ENCODE data around the gene MYH11. TPM values are rescaled to one million over a fixed set of nuclear protein-coding genes. Genes with fewer than 3 reads are reported as not detected.

The MYH11 gene
- total RNA-seq, 3 donors from 2014 or later: 98.2 to 5,005 (median 282) TPM

- H3K9me3 ChIP-seq: no peaks in the 10 kb centered on the region
- intact Hi-C loops (cut with DNase I, micrococcal nuclease): no loop called here
- no peaks in the 10 kb centered on the region for H3K4me1 ChIP-seq (ENCODE audit: low read depth)
- H3K4me3 ChIP-seq: no peak overlapping the region
- ATAC-seq: no peak
- TF ChIP-seq, protein P1, sequence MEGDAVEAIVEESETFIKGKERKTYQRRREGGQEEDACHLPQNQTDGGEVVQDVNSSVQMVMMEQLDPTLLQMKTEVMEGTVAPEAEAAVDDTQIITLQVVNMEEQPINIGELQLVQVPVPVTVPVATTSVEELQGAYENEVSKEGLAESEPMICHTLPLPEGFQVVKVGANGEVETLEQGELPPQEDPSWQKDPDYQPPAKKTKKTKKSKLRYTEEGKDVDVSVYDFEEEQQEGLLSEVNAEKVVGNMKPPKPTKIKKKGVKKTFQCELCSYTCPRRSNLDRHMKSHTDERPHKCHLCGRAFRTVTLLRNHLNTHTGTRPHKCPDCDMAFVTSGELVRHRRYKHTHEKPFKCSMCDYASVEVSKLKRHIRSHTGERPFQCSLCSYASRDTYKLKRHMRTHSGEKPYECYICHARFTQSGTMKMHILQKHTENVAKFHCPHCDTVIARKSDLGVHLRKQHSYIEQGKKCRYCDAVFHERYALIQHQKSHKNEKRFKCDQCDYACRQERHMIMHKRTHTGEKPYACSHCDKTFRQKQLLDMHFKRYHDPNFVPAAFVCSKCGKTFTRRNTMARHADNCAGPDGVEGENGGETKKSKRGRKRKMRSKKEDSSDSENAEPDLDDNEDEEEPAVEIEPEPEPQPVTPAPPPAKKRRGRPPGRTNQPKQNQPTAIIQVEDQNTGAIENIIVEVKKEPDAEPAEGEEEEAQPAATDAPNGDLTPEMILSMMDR (IDR thresholded peaks at IDR 0.05): no peak
- DNase-seq: no peak
- H3K36me3 ChIP-seq (ENCODE audit: low read depth): no peaks in the 10 kb centered on the region
Observed at GRCh38 chr16:15691046-15691445, 165.8 kb downstream of the MYH11 start.

- Histone ChIP-seq H3K4me3 (no peak overlapping the region), H3K36me3 (ENCODE audit: low read depth) (no peaks in the 10 kb centered on the region), H3K4me1 (ENCODE audit: low read depth) (no peaks in the 10 kb centered on the region), H3K9me3 (no peaks in the 10 kb centered on the region)
- DNase-seq (no peak), ATAC-seq (no peak)
- TF ChIP-seq, protein P1 (IDR thresholded peaks at IDR 0.05): no peak
- intact Hi-C loops (cut with DNase I, micrococcal nuclease): no loop called here
Observed at GRCh38 chr16:15690296-15690695, 166.5 kb downstream of the MYH11 start.

GRCh38 chr16:15689290-15689689 is 167.5 kb downstream of the MYH11 start:
- TF ChIP-seq, protein P1 (IDR thresholded peaks at IDR 0.05): no peak
- no peak for ATAC-seq
- no peaks in the 10 kb centered on the region for H3K9me3 ChIP-seq
- no peak for DNase-seq
- H3K36me3 ChIP-seq (ENCODE audit: low read depth): no peaks in the 10 kb centered on the region
- intact Hi-C loops (cut with DNase I, micrococcal nuclease): no loop called here
- no peak overlapping the region for H3K4me3 ChIP-seq
- H3K4me1 ChIP-seq (ENCODE audit: low read depth): no peaks in the 10 kb centered on the region

GRCh38 chr16:15686287-15686686 is 170.5 kb downstream of the MYH11 start:
- no peaks in the 10 kb centered on the region for H3K36me3 ChIP-seq (ENCODE audit: low read depth)
- no peak for ATAC-seq
- no peaks in the 10 kb centered on the region for H3K4me1 ChIP-seq (ENCODE audit: low read depth)
- DNase-seq: no peak
- intact Hi-C loops (cut with DNase I, micrococcal nuclease): no loop called here
- no peak overlapping the region for H3K4me3 ChIP-seq
- TF ChIP-seq, protein P1 (IDR thresholded peaks at IDR 0.05): no peak
- H3K9me3 ChIP-seq: no peaks in the 10 kb centered on the region

DNA sequence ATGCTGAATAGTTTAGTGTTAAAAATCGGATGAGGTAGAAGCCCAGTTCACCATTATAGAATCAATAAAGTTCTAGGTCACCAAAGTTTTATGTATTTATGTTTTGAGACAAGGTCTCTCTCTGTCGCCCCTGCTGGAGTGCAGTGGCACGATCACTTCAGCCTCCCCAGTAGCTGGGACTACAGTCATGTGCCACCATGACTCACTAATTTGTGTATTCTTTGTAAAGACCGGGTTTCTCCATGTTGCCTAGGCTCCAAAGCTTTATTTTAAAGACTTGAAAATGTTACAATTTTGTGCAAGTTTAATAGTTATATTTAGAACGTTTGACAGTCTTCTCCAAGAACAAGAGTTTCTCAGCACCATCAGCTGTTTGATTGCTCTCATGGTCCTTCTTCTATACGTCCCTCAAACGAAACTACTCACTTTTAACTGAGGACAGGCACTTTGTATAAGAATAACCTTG is 174.7 kb downstream of the MYH11 start:
- ATAC-seq: peak; percentile 81
- no peaks in the 10 kb centered on the region for H3K4me1 ChIP-seq (ENCODE audit: low read depth)
- no peaks in the 10 kb centered on the region for H3K9me3 ChIP-seq
- TF ChIP-seq, protein P1 (IDR thresholded peaks at IDR 0.05): no peak
- H3K4me3 ChIP-seq: no peak overlapping the region
- intact Hi-C loops (cut with DNase I, micrococcal nuclease): no loop called here
- H3K36me3 ChIP-seq (ENCODE audit: low read depth): no peaks in the 10 kb centered on the region
- DNase-seq: peak in 1 of 3 donors; percentile 25

GRCh38 chr16:15677447-15677846 is 179.4 kb downstream of the MYH11 start:
- Histone ChIP-seq H3K36me3 (ENCODE audit: low read depth) (no peaks in the 10 kb centered on the region), H3K4me1 (ENCODE audit: low read depth) (peaks cover 8% of the 10 kb centered on the region), H3K4me3 (no peak overlapping the region), H3K9me3 (no peaks in the 10 kb centered on the region)
- TF ChIP-seq, protein P1 (IDR thresholded peaks at IDR 0.05): no peak
- intact Hi-C loops (cut with DNase I, micrococcal nuclease): no loop called here
- no peak for DNase-seq
- ATAC-seq: no peak
